Measurements from ENCODE around the gene ELMO1.

The ELMO1 gene

DNA sequence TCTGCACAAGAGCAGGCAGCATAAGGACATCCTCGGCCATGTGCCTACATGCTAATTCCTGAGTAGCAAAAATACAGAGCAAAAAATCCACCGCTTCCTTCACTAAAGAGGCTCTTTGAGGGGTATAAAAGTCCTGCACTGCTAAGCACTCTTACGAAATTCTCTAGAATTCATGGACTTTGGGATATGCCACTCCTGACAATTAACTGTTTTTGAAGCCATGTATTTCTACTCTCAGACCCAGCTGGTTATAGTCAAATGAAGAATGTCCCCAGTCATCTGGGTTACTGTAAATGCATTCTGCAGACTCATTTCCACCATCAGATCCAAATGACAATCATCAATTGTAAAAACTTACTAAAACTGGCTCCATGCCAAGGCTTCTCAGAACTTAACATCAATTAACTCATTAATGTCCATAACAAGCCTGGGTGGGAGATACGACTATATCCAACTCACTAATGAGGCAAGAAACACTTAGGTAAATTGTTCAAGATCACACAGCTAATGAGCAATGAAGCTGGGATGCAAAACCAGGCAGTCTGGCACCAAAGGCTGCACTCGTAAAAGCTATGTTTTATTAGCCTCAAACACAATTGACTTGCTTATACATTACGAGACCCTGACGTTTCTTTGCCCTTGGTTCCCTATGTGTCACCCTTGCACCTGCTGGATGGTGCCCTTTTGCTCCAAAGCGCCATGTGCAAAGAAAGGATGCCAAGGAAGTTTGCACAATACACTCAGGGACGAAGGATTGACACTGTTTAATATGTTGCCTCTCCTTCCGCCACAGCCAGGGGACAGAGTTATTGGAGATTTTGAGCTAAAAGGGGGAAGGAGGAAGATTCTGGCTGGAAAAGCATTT lies 250.4 kb downstream of the ELMO1 start:
- no peaks in the 10 kb centered on the region for H3K9me3 ChIP-seq (ENCODE audit: control extremely low read depth in 1 of 5, control insufficient read depth in 4 of 5, insufficient read depth in 2 of 5, low read depth in 1 of 5, low read length in 4 of 5)
- H3K27me3 ChIP-seq (replicated peaks in 2 of 5; ENCODE audit: control insufficient read depth in 4 of 5, insufficient read depth in 5 of 5, low read length in 4 of 5), result no peaks in the 10 kb centered on the region
- peaks cover 8 to 85% (median 59%) of the 10 kb centered on the region in 4 experiments for H3K36me3 ChIP-seq (ENCODE audit: control insufficient read depth in 4 of 4, insufficient read depth in 4 of 4, low read length in 3 of 4)
- H3K4me1 ChIP-seq (ENCODE audit: control extremely low read depth in 1 of 4, control insufficient read depth in 4 of 4, insufficient read depth in 4 of 4, low read length in 3 of 4), result peaks cover 0 to 32% (median 15%) of the 10 kb centered on the region in 4 experiments
- POLR2A ChIA-PET, result no interaction called here
- DNase-seq, result peak in 2 of 3 donors; percentile 62 to 63
- WGBS (ENCODE audit: insufficient coverage), result 64% methylated on average over 8 of the region's 10 CpGs
- CTCF ChIA-PET, result interaction anchor here (0.7 to 7.2 kb wide), 19 partner anchors 10 to 892 kb away, joined by 3 to 63 read pairs (median 4); no protein-coding TSS in a partner anchor
- H3K4me3 ChIP-seq (ENCODE audit: control insufficient read depth in 1 of 7, extremely low read depth in 1 of 7, insufficient read depth in 4 of 7, low read depth in 2 of 7, low read length in 6 of 7), result no peak overlapping the region
- no peak overlapping the region for H3K27ac ChIP-seq (ENCODE audit: insufficient read depth in 1 of 2, low read depth in 1 of 2, low read length in 2 of 2, poor library complexity in 1 of 2, severe bottlenecking in 2 of 2)

DNA sequence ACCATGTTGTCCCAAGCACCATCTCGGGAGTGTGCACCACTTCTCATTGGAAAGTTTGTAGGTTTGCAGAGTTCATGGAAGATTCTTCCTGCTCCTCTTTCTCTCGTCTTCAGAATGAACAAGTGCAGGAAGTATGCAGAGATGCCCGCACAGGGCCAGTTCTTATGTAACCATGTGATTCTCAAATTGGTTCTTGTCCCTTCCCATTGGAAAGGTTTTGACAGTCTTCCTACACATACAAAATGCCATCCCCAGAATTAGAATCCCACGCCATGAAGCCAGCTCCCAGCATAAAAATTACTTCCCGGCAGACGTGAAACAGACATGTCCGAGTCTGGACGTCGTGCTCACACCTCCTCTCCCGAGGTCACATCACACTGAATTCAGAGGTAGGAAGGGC lies 251.6 kb downstream of the ELMO1 start:
- H3K27me3 ChIP-seq (replicated peaks in 2 of 5; ENCODE audit: control insufficient read depth in 4 of 5, insufficient read depth in 5 of 5, low read length in 4 of 5), result no peaks in the 10 kb centered on the region
- H3K4me1 ChIP-seq (ENCODE audit: control extremely low read depth in 1 of 4, control insufficient read depth in 4 of 4, insufficient read depth in 4 of 4, low read length in 3 of 4), result peaks cover 0 to 36% (median 19%) of the 10 kb centered on the region in 4 experiments
- POLR2A ChIA-PET, result no interaction called here
- H3K4me3 ChIP-seq (ENCODE audit: control insufficient read depth in 1 of 7, extremely low read depth in 1 of 7, insufficient read depth in 4 of 7, low read depth in 2 of 7, low read length in 6 of 7), result no peak overlapping the region
- H3K9me3 ChIP-seq (ENCODE audit: control extremely low read depth in 1 of 5, control insufficient read depth in 4 of 5, insufficient read depth in 2 of 5, low read depth in 1 of 5, low read length in 4 of 5), result no peaks in the 10 kb centered on the region
- no peak overlapping the region for H3K27ac ChIP-seq (ENCODE audit: insufficient read depth in 1 of 2, low read depth in 1 of 2, low read length in 2 of 2, poor library complexity in 1 of 2, severe bottlenecking in 2 of 2)
- CTCF ChIA-PET, result interaction anchor here (0.7 to 7.2 kb wide), 6 partner anchors 11 to 756 kb away, joined by 3 to 63 read pairs (median 4); no protein-coding TSS in a partner anchor
- WGBS (ENCODE audit: insufficient coverage), result 91% methylated on average over 10 of the region's 10 CpGs
- DNase-seq, result no peak
- peaks cover 6 to 77% (median 60%) of the 10 kb centered on the region in 4 experiments for H3K36me3 ChIP-seq (ENCODE audit: control insufficient read depth in 4 of 4, insufficient read depth in 4 of 4, low read length in 3 of 4)

DNA sequence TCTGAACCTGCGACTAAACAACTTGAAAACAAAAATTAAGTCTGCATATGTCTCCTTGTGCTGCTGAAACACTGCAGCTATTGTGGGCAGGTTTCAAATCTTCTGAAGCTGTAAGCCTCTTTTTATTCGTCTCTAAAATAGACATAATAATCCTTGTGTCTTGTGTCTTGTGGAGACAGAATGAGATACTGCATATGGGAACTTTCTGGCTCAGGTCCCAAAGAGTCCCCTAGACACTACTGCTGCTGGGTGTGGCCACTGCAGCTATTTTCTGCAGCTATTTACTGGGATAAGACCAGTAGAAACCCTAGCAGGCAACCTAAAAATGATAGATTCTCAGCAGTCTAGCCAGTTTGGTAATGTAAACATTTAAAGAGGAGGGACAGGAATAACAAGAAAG lies 252.0 kb downstream of the ELMO1 start:
- POLR2A ChIA-PET, result no interaction called here
- no peak for DNase-seq
- WGBS (ENCODE audit: insufficient coverage), result 100% methylated on average over 1 of the region's 2 CpGs

DNA sequence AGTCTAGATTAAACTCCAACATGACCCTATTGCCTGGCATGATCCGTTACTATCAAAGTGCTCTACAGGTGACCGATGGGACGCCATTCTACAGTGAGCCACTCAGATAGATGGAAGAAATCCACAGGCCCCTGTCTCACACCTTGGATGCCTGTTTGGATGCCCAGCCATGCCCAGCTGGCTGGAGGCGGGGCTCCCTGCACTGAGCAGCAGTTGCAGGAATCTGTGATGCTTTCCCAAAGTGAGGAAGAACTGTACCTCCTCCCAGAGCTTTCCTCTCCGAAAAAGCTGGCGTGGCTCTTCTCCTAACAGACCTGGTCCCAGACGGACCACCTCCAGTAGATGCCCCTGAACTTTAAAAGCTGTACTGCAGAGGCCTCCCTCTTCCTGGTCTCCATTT lies 253.3 kb downstream of the ELMO1 start:
- WGBS (ENCODE audit: insufficient coverage), result 100% methylated on average over 6 of the region's 7 CpGs
- Histone ChIP-seq H3K27ac (ENCODE audit: insufficient read depth in 1 of 2, low read depth in 1 of 2, low read length in 2 of 2, poor library complexity in 1 of 2, severe bottlenecking in 2 of 2) (no peak overlapping the region), H3K4me1 (ENCODE audit: control extremely low read depth in 1 of 4, control insufficient read depth in 4 of 4, insufficient read depth in 4 of 4, low read length in 3 of 4) (peaks cover 0 to 27% (median 16%) of the 10 kb centered on the region in 4 experiments), H3K9me3 (ENCODE audit: control extremely low read depth in 1 of 5, control insufficient read depth in 4 of 5, insufficient read depth in 2 of 5, low read depth in 1 of 5, low read length in 4 of 5) (no peaks in the 10 kb centered on the region), H3K36me3 (ENCODE audit: control insufficient read depth in 4 of 4, insufficient read depth in 4 of 4, low read length in 3 of 4) (peaks cover 6 to 74% (median 55%) of the 10 kb centered on the region in 4 experiments), H3K27me3 (replicated peaks in 2 of 5; ENCODE audit: control insufficient read depth in 4 of 5, insufficient read depth in 5 of 5, low read length in 4 of 5) (no peaks in the 10 kb centered on the region), H3K4me3 (ENCODE audit: control insufficient read depth in 1 of 7, extremely low read depth in 1 of 7, insufficient read depth in 4 of 7, low read depth in 2 of 7, low read length in 6 of 7) (no peak overlapping the region)
- ChIA-PET CTCF (interaction anchor here (1.1 to 7.2 kb wide), 6 partner anchors 9 to 754 kb away, joined by 3 to 63 read pairs (median 4); no protein-coding TSS in a partner anchor), POLR2A (no interaction called here)
- no peak for DNase-seq

More for the DNA sequence above, 252.0 kb downstream of the ELMO1 start:
- Histone ChIP-seq H3K27ac (ENCODE audit: insufficient read depth in 1 of 2, low read depth in 1 of 2, low read length in 2 of 2, poor library complexity in 1 of 2, severe bottlenecking in 2 of 2) (no peak overlapping the region), H3K9me3 (ENCODE audit: control extremely low read depth in 1 of 5, control insufficient read depth in 4 of 5, insufficient read depth in 2 of 5, low read depth in 1 of 5, low read length in 4 of 5) (no peaks in the 10 kb centered on the region), H3K36me3 (ENCODE audit: control insufficient read depth in 4 of 4, insufficient read depth in 4 of 4, low read length in 3 of 4) (peaks cover 6 to 79% (median 60%) of the 10 kb centered on the region in 4 experiments), H3K4me1 (ENCODE audit: control extremely low read depth in 1 of 4, control insufficient read depth in 4 of 4, insufficient read depth in 4 of 4, low read length in 3 of 4) (peaks cover 0 to 33% (median 17%) of the 10 kb centered on the region in 4 experiments), H3K27me3 (replicated peaks in 2 of 5; ENCODE audit: control insufficient read depth in 4 of 5, insufficient read depth in 5 of 5, low read length in 4 of 5) (no peaks in the 10 kb centered on the region), H3K4me3 (ENCODE audit: control insufficient read depth in 1 of 7, extremely low read depth in 1 of 7, insufficient read depth in 4 of 7, low read depth in 2 of 7, low read length in 6 of 7) (no peak overlapping the region)
- CTCF ChIA-PET, result interaction anchor here (1.2 to 7.2 kb wide), 7 partner anchors 10 to 755 kb away, joined by 3 to 63 read pairs (median 4); no protein-coding TSS in a partner anchor

DNA sequence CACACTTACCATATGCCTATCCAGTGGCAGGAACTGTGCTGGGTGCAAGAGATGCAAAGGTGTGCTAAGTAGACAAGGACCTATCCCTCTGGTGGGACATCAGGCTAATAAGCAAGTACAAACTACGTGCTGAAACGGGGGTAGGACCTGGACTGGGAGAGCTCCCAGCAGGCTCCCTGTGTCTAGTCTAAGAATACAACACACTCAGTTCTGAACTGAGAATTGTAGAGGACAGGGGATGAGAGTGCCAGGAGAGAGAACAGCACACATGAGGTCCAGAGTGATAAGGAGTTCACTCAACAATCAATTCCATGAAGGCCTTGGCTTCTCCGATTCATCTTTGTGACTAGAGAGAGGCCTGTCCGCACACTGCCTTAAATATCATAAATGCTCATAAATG lies 253.7 kb downstream of the ELMO1 start:
- Histone ChIP-seq H3K9me3 (ENCODE audit: control extremely low read depth in 1 of 5, control insufficient read depth in 4 of 5, insufficient read depth in 2 of 5, low read depth in 1 of 5, low read length in 4 of 5) (no peaks in the 10 kb centered on the region), H3K4me1 (ENCODE audit: control extremely low read depth in 1 of 4, control insufficient read depth in 4 of 4, insufficient read depth in 4 of 4, low read length in 3 of 4) (peaks cover 0 to 27% (median 16%) of the 10 kb centered on the region in 4 experiments), H3K27ac (ENCODE audit: insufficient read depth in 1 of 2, low read depth in 1 of 2, low read length in 2 of 2, poor library complexity in 1 of 2, severe bottlenecking in 2 of 2) (no peak overlapping the region), H3K36me3 (ENCODE audit: control insufficient read depth in 4 of 4, insufficient read depth in 4 of 4, low read length in 3 of 4) (peaks cover 6 to 74% (median 51%) of the 10 kb centered on the region in 4 experiments), H3K27me3 (replicated peaks in 2 of 5; ENCODE audit: control insufficient read depth in 4 of 5, insufficient read depth in 5 of 5, low read length in 4 of 5) (no peaks in the 10 kb centered on the region), H3K4me3 (ENCODE audit: control insufficient read depth in 1 of 7, extremely low read depth in 1 of 7, insufficient read depth in 4 of 7, low read depth in 2 of 7, low read length in 6 of 7) (no peak overlapping the region)
- POLR2A ChIA-PET, result no interaction called here
- no peak for DNase-seq
- CTCF ChIA-PET, result interaction anchor here (1.3 to 1.4 kb wide), 2 partner anchors 12 to 752 kb away, joined by 3 to 4 read pairs; no protein-coding TSS in a partner anchor
- WGBS (ENCODE audit: insufficient coverage), result 94% methylated on average over 4 of the region's 4 CpGs

DNA sequence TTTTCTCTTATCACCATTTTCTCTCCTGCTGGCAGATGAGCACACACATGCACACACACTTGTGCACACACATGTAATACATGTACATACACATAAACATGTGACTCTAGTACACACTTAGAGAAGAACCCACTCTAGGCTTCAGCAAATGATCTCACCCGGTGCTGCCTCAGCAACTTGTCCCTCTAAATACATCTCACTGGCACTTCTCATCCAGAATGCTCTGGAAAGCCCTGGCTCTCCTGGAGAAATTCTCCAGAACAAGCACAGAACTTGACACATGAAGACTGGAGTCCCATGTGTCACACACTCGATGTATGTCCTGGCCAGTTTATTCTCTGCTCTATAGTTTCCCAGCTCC lies 254.9 kb downstream of the ELMO1 start:
- no peaks in the 10 kb centered on the region for H3K27me3 ChIP-seq (replicated peaks in 2 of 5; ENCODE audit: control insufficient read depth in 4 of 5, insufficient read depth in 5 of 5, low read length in 4 of 5)
- CTCF ChIA-PET, result interaction anchor here (1.0 to 1.4 kb wide), 3 partner anchors 11 to 751 kb away, joined by 3 to 4 read pairs (median 3); no protein-coding TSS in a partner anchor
- POLR2A ChIA-PET, result no interaction called here
- peaks cover 11 to 70% (median 51%) of the 10 kb centered on the region in 4 experiments for H3K36me3 ChIP-seq (ENCODE audit: control insufficient read depth in 4 of 4, insufficient read depth in 4 of 4, low read length in 3 of 4)
- H3K27ac ChIP-seq (ENCODE audit: insufficient read depth in 1 of 2, low read depth in 1 of 2, low read length in 2 of 2, poor library complexity in 1 of 2, severe bottlenecking in 2 of 2), result no peak overlapping the region
- WGBS (ENCODE audit: insufficient coverage), result 100% methylated on average over 2 of the region's 2 CpGs
- no peaks in the 10 kb centered on the region for H3K9me3 ChIP-seq (ENCODE audit: control extremely low read depth in 1 of 5, control insufficient read depth in 4 of 5, insufficient read depth in 2 of 5, low read depth in 1 of 5, low read length in 4 of 5)
- H3K4me1 ChIP-seq (ENCODE audit: control extremely low read depth in 1 of 4, control insufficient read depth in 4 of 4, insufficient read depth in 4 of 4, low read length in 3 of 4), result peaks cover 0 to 23% (median 14%) of the 10 kb centered on the region in 4 experiments
- no peak overlapping the region for H3K4me3 ChIP-seq (ENCODE audit: control insufficient read depth in 1 of 7, extremely low read depth in 1 of 7, insufficient read depth in 4 of 7, low read depth in 2 of 7, low read length in 6 of 7)
- DNase-seq, result no peak
